DOHH2 (cell line): ENCODE data around the gene MON1B.

Experiments
- H3F3A ChIP-seq: fragments of 200-600 bp; sonication (generic), shearing (Covaris generic); 2 replicates; pipeline ENCODE4 v1.6.0; 2016; ENCODE audit warnings: antibody characterized with exemption, mild to moderate bottlenecking; ENCODE audit not compliant: control insufficient read depth, insufficient read depth
- H3K27ac ChIP-seq: fragments of 200-600 bp; sonication (generic); 2 replicates; pipeline ENCODE4 v1.5.1; 2014; ENCODE audit warnings: low read depth, mild to moderate bottlenecking, low read length, moderate library complexity
- H3K27me3 ChIP-seq: fragments of 200-600 bp; sonication (generic); 2 replicates; pipeline ENCODE4 v1.6.1; 2014; ENCODE audit warnings: mild to moderate bottlenecking, low read length, mixed read lengths; ENCODE audit not compliant: control insufficient read depth
- H3K36me3 ChIP-seq: fragments of 200-600 bp; sonication (generic); 2 replicates; pipeline ENCODE4 v1.6.1; 2014; ENCODE audit warnings: mild to moderate bottlenecking, low read length, moderate library complexity, mixed read lengths; ENCODE audit not compliant: control insufficient read depth
- H3K4me1 ChIP-seq: fragments of 200-600 bp; sonication (generic); 2 replicates; pipeline ENCODE4 v1.6.1; 2014; ENCODE audit warnings: mild to moderate bottlenecking, low read length, mixed read lengths; ENCODE audit not compliant: control insufficient read depth
- H3K4me2 ChIP-seq: fragments of 200-600 bp; sonication (generic); 2 replicates; pipeline ENCODE4 v1.6.0; 2014; ENCODE audit warnings: mild to moderate bottlenecking, low read length, moderate library complexity
- H3K4me3 ChIP-seq: fragments of 200-600 bp; sonication (generic); 2 replicates; pipeline ENCODE4 v1.5.1; 2014; ENCODE audit warnings: mild to moderate bottlenecking, low read length, mixed read lengths
- H3K79me2 ChIP-seq: fragments of 200-600 bp; sonication (generic); 2 replicates; pipeline ENCODE4 v1.6.1; 2014; ENCODE audit warnings: mild to moderate bottlenecking, low read length, mixed read lengths; ENCODE audit not compliant: control insufficient read depth
- H3K9me2 ChIP-seq: fragments of 200-600 bp; sonication (generic); replicated peaks from 2 replicates; pipeline ENCODE4 v1.6.1; 2014; ENCODE audit warnings: mild to moderate bottlenecking, low read length, mixed read lengths; ENCODE audit not compliant: control insufficient read depth
- H3K9me3 ChIP-seq: fragments of 200-600 bp; sonication (generic); 2 replicates; pipeline ENCODE4 v1.6.1; 2014; ENCODE audit warnings: antibody characterized with exemption, low read length, mixed read lengths; ENCODE audit not compliant: control insufficient read depth, insufficient read depth
- H4K20me1 ChIP-seq: fragments of 200-600 bp; sonication (generic); 2 replicates; pipeline ENCODE4 v1.6.0; 2014; ENCODE audit warnings: low read depth, mild to moderate bottlenecking, antibody characterized with exemption, low read length, moderate library complexity; ENCODE audit not compliant: control insufficient read depth, insufficient read depth
- CTCF ChIP-seq: fragments of 200-600 bp; sonication (generic); IDR thresholded peaks from one replicate; pipeline ENCODE4 v1.5.1; 2014; ENCODE audit warnings: antibody characterized with exemption, mild to moderate bottlenecking, low read depth, low read length; ENCODE audit not compliant: poor library complexity, severe bottlenecking
- EZH2phosphoT487 ChIP-seq: fragments of 200-600 bp; sonication (generic); IDR thresholded peaks from 2 replicates; pipeline ENCODE4 v1.6.1; 2017; ENCODE audit warnings: borderline replicate concordance, mild to moderate bottlenecking, antibody characterized with exemption, low read length, moderate library complexity, mixed read lengths

Gene MON1B

GRCh38 chr16:77166726-77167125 lies 24.3 kb upstream of the MON1B start:
- TF ChIP-seq EZH2phosphoT487 (no peak), CTCF (no peak)
- Histone ChIP-seq H3K9me3 (0 out of 2 replicates have a peak, but pooled peaks cover 3% of the 10 kb centered on the region), H3K27ac (no peak overlapping the region), H3K4me1 (peaks cover 22% of the 10 kb centered on the region), H3K27me3 (no peaks in the 10 kb centered on the region), H4K20me1 (no peaks in the 10 kb centered on the region), H3K79me2 (no peaks in the 10 kb centered on the region), H3F3A (no peaks in the 10 kb centered on the region), H3K9me2 (no peaks in the 10 kb centered on the region), H3K36me3 (no peaks in the 10 kb centered on the region), H3K4me2 (no peak overlapping the region), H3K4me3 (no peak overlapping the region)

GRCh38 chr16:77168901-77169300 lies 22.1 kb upstream of the MON1B start:
- no peaks in the 10 kb centered on the region for H3K79me2 ChIP-seq
- no peaks in the 10 kb centered on the region for H3K27me3 ChIP-seq
- no peak overlapping the region for H3K4me3 ChIP-seq
- H3K9me3 ChIP-seq: 0 out of 2 replicates have a peak, but pooled peaks cover 3% of the 10 kb centered on the region
- H3K9me2 ChIP-seq: no peaks in the 10 kb centered on the region
- no peaks in the 10 kb centered on the region for H4K20me1 ChIP-seq
- H3K4me2 ChIP-seq: no peak overlapping the region
- peaks cover 22% of the 10 kb centered on the region for H3K4me1 ChIP-seq
- no peak overlapping the region for H3K27ac ChIP-seq
- no peaks in the 10 kb centered on the region for H3F3A ChIP-seq
- TF ChIP-seq EZH2phosphoT487 (no peak), CTCF (no peak)
- H3K36me3 ChIP-seq: no peaks in the 10 kb centered on the region

- Histone ChIP-seq H4K20me1 (no peaks in the 10 kb centered on the region), H3K36me3 (no peaks in the 10 kb centered on the region), H3K9me2 (no peaks in the 10 kb centered on the region), H3K4me3 (no peak overlapping the region), H3K4me2 (no peak overlapping the region), H3K79me2 (no peaks in the 10 kb centered on the region), H3K9me3 (0 out of 2 replicates have a peak, but pooled peaks cover 3% of the 10 kb centered on the region), H3F3A (no peaks in the 10 kb centered on the region), H3K27ac (no peak overlapping the region), H3K4me1 (peaks cover 22% of the 10 kb centered on the region), H3K27me3 (no peaks in the 10 kb centered on the region)
- TF ChIP-seq CTCF (peak; percentile 84), EZH2phosphoT487 (no peak)
Observed at GRCh38 chr16:77169650-77170236, 21.2 kb upstream of the MON1B start.
